Right lung (tissue), 5 donors: Measurements from ENCODE around the gene ASB11. TPM values are rescaled to one million over a fixed set of nuclear protein-coding genes. Genes with fewer than 3 reads are reported as not detected.
"Not testable (repeated sequence)": the region's sequence is repeated elsewhere in the genome, so short reads cannot be mapped to it uniquely, and the experiment has no call there.

Source experiments
- DNase-seq, 2 donors: peaks; one replicate each; pipeline ENCODE4 v3.0.0-alpha.2; 2013
- polyA plus RNA-seq, 5 donors: library from polyadenylated mRNA; unstranded; fragments of 120-200 nt; gene quantifications; one replicate each; pipeline versions ENCODE4 v1.2.1 to v1.2.3, GENCODE V29; 2013; ENCODE audit warnings: inconsistent platforms in 1 of 5, low replicate concordance in 1 of 5; ENCODE audit not compliant: insufficient read length in 5 of 5, insufficient read depth in 1 of 5

ASB11 gene
- polyA plus RNA-seq, 5 donors, result 0.21 to 0.53 (median 0.31) TPM

GRCh38 chrX:15305899-15306298, 9.5 kb downstream of the ASB11 start:
- not testable (repeated sequence) for DNase-seq

DNA sequence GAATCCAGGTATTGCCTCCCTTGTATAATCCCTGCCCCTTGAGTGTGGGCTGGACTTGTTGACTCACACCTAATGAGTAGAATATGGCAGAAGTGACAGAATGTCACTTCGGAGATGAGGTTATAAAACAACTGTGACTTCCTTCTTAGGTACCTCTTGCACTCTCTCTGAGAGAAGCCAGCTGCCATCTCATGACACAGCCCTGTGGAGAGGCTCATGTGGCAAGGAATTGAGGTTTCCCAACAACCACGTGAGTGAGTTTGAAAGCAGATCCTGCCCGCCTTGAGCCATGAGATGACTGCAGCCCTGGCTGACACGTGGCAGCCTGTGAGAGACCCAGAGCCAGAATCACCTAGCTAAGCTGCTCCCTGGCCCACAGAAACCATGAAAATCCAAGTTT, 13.5 kb downstream of the ASB11 start:
- no peak for DNase-seq

GRCh38 chrX:15299941-15300851, 15.2 kb downstream of the ASB11 start:
- peak; percentile 21 to 42 for DNase-seq

- no peak for DNase-seq
These were observed 16.7 kb downstream of the ASB11 start for GRCh38 chrX:15298780-15299179.

DNA sequence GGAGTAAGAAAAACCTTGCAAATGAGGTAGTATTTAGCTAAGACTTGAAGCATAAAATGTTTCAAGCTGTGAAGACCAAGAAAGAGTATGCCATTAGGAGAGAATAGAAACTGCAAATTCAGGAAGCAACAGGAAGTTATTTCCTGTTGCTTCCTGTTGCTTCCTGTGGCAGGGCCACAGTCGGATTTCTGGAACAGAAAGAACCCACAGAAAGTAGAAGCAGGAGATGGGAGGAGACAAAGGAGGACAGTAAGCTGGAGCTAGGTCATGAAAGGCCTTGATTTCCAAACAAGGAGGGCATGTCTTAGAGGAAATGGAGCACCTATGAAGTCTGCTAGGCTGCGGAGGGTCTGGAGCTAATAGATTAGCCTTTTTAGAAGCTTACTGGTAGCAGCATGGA, 17.2 kb downstream of the ASB11 start:
- DNase-seq, result no peak

DNA sequence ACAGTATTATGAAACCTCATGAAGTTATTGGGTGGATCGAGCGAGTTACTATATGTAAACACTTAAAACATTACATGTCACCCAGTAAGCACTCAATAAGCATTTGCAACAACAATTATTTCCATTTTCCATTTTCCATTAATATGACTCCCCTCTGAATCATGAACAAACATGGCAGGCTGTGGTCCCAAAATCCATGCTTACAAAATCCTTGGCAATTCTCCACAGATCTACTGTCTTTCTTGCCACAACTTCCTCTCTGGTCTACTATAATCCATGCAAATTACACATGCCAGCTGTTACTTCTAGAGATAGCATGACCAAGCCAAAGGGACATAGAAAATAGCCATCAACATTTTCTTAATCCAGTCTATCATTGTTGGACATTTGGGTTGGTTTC, 22.0 kb downstream of the ASB11 start:
- no peak for DNase-seq

- no peak for DNase-seq
These were observed 22.6 kb downstream of the ASB11 start for GRCh38 chrX:15292861-15293260.

DNA sequence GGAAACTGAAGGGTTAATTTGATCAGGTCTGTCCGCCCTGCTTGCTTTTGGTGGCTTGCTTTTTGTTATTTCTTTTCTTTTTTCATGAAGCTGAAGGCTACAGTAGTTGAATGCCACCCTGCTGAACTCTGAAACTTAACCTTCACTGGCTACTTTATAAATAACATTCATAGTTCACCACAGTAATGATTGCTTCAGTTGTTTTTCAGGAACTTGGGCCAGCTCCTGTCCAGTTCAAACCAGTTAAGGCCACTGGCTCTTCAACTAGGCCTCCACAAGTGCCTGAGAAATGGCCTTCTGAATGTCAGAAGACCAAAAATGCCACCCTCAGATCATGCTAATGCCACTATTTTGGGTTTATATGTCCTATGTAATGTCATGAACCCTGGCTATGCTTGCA, 37.8 kb downstream of the ASB11 start:
- DNase-seq, result no peak

DNA sequence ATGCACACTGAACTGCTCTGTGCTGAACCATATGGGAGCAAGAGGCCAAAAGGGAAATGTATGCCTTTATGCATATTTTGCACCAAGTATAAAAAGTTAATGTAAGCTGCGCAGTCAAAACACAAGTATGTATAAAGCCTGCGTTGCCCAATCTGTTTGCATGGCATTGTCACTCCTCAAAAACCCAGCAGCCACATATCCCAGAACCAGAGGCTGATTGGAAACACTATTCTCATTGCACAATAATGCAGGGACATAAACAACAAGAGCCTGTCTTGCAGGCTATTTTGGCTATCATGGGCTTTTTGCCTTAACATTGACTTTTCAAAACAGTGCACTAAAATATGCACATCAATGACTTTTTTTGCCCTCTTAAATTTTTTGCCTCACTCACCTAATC, 40.5 kb downstream of the ASB11 start:
- no peak for DNase-seq

GRCh38 chrX:15273275-15273674, 42.2 kb downstream of the ASB11 start:
- DNase-seq, result not testable (repeated sequence)

DNA sequence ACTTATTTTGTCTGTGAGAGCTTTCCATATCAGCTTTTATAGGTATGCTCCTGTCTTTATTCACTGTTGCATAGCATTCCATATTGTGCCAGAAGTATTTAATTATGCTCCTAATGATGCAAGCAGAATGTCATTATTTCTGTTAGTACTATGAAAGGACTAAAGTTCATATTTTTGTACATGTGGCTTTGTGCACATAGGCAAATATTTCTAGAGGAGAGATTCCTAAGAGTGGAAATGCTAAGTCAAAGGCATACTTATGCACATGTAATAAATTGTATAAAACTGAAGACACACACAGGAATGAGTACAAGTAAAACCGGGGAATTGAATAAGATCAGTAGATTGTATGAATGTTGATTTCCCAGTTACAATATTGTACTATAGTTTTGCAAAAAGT, 43.7 kb downstream of the ASB11 start:
- no peak for DNase-seq

DNA sequence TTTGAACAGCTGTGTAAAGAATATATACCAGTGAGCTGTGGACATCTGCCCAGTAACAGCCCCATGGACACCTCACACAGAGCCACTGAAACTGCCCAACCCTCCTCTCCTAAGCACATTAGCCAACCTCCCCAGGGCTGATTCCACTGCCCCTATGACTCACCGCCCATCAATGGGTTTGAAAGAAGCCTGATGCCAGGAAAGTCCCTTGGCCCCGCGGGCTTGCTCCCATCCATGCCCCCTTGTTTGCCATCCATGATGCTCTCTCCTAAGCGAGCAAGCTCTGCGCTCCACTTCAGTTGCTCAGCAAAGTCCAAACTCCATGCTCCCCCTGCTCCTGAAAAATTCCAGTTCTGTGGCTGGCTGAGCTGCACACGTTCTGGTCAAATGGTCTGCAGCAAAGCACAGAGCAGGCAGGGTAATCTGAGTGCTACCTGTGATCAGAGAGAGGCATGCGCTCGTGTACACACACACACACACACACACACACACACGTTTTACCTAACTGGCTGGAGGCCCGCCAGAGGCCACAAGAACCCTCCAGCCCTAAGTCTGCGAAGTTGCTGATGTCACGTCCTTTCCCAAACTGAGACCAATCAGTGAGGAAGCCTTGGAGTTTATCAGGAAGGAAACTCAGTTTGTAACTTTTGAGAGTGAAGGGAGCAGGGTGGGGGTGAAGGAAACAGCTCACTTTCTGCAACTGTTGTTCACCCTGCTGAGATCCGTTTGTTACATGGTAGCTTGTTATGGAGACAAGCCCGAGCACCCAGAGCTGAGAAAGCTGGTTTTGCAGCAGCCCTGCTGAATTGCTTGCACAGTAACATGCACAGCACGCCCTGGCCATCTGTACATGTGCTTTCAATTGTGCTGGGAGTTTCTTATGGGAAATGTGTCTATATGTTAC, 45.6 kb downstream of the ASB11 start, which contains the start of gene ASB9:
Gene ASB9 (minus strand): TSS at position 466 of the 904 bp plus-strand sequence. CDS start 209 bp downstream, at position 257.
- DNase-seq, result peak; percentile 33 to 34

- DNase-seq, result no peak
These were observed 46.3 kb downstream of the ASB11 start for GRCh38 chrX:15269120-15269519.

DNA sequence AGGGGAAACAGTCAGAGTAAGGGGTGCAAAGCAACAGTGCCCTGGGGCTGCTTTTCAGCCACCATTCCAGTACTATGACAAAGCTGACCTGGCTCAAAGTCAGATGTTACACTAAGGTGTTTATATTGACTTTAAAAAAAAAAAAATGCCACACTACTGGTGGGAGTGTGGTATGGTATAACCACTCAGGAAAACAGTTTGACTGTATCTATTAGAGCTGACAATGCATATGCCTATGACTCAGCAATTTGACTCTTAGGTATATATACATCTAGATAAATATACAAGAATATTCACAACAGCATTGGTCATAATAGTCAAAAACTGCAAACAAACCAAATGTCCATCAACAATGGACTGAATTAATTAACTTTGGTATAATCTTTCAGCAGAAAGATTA, 60.6 kb downstream of the ASB11 start:
- no peak for DNase-seq

GRCh38 chrX:15245896-15246295, 69.5 kb downstream of the ASB11 start:
- no peak for DNase-seq

- DNase-seq, result no peak
These were observed 71.0 kb downstream of the ASB11 start for GRCh38 chrX:15244421-15244820.

DNA sequence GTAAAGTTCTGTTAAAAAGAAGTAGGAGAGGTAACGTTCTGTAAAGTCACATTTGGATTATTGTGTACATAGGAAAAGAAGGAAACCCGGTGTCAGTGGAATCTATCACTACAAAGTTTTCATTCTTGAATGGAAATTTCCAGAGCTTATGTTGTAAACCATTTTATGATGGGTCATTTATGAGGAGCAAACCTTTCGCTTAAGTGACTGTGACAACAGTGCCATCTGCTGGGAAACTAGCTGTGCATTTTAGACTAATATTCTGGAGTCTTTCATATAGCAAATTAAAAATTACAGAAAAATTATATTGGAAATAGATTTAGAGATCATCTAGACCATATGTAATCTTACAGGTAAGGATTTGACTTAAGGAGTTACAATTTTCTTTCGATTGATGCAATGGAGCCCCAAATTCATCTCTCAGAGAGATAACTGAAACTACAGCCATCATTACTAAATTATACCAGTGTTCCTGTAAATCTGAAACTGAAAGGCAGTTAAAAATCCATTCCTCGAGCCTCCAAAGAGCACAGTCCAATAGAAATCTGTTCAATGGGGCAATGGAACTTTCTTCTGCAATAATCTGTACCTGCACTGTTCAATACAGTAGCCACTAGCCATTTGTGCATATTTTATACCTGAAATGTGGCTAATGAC, 72.4 kb downstream of the ASB11 start:
- DNase-seq, result peak; percentile 28 to 45

DNA sequence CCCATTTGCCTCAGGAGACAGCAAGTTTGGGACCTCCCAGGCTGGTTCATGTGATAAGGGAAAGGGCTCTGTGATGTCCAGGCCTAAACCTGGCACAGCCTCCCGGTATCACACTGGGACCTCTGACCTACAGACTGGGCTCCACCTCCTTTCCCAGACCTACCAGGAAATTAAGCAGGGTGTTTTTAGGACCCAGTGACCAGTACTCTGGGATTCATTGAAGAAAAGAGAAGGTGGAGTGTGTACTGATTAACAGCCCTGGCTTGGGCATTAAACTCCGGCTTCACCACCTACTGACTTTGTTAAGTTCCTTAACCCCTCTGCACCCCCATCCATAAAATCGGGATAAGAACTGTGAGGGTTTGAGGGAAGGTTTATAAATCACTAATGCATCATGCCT, 74.1 kb downstream of the ASB11 start:
- no peak for DNase-seq

DNA sequence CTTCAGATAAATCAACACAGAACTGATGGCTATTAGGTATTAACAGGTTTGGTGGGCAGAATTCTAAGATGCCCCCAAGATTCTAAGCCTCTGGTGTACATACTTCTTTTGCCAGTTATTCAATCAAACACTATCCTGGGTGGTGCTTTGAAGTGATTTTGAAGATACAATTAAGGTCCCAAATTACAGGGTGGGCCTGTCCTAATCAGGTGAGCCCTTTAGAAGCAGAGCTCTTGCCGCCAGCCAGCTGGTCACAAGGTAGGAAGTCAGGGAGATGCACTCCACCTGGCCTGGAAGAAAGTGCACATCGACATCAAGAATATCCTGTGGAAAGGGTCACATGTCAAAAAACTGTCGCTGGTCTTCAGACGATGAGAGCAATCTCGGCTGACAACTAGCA, 75.0 kb downstream of the ASB11 start:
- no peak for DNase-seq

DNA sequence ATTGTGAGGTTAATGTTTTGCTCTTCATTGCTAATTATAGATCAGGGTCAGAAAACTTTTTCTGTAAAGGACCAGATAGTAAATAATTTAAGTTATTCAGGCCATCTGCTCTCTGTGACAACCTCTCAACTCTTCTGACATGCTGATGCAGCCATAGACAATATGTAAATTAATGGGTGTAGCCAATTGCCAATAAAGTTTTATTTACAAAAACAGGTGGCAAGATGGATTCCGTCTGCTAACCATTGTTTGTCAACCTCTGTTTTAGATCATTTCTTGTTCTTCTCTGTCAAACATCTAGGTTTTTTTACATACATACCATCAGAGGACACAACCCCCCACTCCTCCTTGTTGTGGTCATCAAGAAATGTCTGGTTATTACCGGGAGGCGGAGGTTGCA, 79.3 kb downstream of the ASB11 start:
- DNase-seq, result no peak

DNA sequence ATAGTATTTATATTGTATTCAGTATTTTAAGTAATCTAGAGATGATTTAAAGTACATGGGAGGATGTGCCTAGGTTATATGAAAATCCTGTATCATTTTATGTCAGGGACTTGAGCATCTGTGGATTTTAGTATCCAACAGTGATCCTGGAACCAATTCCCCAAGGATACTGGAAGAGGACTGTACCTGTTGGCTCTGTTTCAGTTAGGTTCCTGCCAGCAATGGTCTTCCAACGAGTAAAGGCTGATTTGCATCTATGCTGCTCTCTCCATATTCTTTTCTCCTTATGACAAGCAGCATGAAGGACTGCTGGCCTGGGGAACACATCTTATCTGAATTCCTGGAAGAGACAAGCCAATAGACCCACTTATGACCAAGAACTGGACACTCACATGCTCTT, 80.4 kb downstream of the ASB11 start:
- no peak for DNase-seq

GRCh38 chrX:15233416-15234015, 81.9 kb downstream of the ASB11 start:
- no peak for DNase-seq
